Suprapubic skin (tissue), 4 donors: ENCODE results near the gene TFRC. TPM values are rescaled to one million over a fixed set of nuclear protein-coding genes. Genes with fewer than 3 reads are reported as not detected.

ENCODE experiments used
- total RNA-seq, 4 donors: library from RNA; depleted of rRNA; stranded (reverse); fragments of >200 nt; gene quantifications; one replicate each; pipeline ENCODE4 v1.1.0, GENCODE V29; 2016

The TFRC gene
- total RNA-seq, 4 donors from 2014 or later: 67.6 to 163 (median 70.4) TPM

Other genes starting within 250 kb of the TFRC start
- gene TNK2, start 173.5 kb downstream of the TFRC start, total RNA-seq: 100 to 1,000 TPM in 1 of 4 donors, 10 to 100 TPM in 3; 52.4 to 101 (median 70.0) TPM
- not detected for gene ZDHHC19, start 129.3 kb upstream of the TFRC start, total RNA-seq
- not detected for gene SLC51A, start 134.4 kb upstream of the TFRC start, total RNA-seq
- 100 to 1,000 TPM in 3 of 4 donors, 10 to 100 TPM in 1; 98.2 to 189 (median 141) TPM for gene PCYT1A, start 205.6 kb upstream of the TFRC start, total RNA-seq
- gene DYNLT2B, start 236.2 kb upstream of the TFRC start, total RNA-seq: 10 to 100 TPM in 2 of 4 donors, 1 to 10 TPM in 2; 5.3 to 13.1 (median 10.6) TPM